Stimulated activated CD8-positive, alpha-beta memory T cell treated with anti-CD3 and anti-CD28 coated beads, Interleukin-15, amount 100 ng/mL, for 24 hours (primary cell): ENCODE measurements around the gene P2RX7.
"Not testable (repeated sequence)": the region's sequence is repeated elsewhere in the genome, so short reads cannot be mapped to it uniquely, and the experiment has no call there.

Source experiments
- DNase-seq: peaks from one replicate; pipeline ENCODE4 v3.0.0-alpha.2; 2020; ENCODE audit warnings: low read depth

Gene P2RX7

GRCh38 chr12:121229826-121230537 is 97.3 kb downstream of the P2RX7 start:
- not testable (repeated sequence) for DNase-seq

- DNase-seq, result no peak
These were observed 97.8 kb downstream of the P2RX7 start for GRCh38 chr12:121230538-121230907.

DNA sequence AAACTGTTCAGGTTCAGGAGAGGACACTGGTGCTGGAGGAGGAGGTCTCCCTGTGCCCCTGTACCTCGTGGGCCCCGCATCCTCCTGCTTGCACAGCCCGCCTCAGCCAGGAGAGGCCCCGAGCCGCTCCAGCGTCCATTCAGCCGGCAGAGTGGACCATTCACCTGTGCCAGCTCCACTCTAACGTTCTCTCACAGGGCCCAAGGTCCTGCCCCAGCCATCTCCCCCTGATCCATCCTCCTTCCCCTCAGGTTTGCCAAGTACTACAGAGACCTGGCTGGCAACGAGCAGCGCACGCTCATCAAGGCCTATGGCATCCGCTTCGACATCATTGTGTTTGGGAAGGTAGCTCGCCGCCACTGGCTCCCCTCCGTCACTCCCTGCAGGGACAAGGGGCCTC is 99.5 kb downstream of the P2RX7 start:
- DNase-seq, result no peak

DNA sequence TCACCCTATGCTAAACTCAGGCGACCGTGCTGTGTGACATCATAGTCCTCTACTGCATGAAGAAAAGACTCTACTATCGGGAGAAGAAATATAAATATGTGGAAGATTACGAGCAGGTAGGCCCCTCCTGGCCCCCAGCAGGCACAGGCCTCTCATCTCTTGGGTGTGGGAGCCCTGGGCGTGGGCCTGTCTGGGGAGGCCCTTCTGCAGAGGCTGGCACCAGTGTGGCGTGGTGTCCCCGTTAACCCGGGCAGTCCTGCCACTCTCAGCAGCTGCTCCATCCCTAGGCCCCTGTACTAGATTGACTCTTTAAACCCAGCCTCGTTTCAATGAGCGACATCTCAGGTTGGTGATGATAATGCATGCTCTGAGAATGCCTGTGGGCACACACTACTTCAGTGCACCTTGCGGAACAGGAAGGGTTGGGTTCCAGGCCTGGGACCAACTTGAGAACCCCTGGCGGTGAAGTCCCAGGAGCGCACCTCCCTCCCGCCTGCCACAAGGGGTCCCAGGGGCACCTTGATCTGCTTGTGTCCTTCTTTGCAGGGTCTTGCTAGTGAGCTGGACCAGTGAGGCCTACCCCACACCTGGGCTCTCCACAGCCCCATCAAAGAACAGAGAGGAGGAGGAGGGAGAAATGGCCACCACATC is 100.4 kb downstream of the P2RX7 start:
- DNase-seq, result no peak

DNA sequence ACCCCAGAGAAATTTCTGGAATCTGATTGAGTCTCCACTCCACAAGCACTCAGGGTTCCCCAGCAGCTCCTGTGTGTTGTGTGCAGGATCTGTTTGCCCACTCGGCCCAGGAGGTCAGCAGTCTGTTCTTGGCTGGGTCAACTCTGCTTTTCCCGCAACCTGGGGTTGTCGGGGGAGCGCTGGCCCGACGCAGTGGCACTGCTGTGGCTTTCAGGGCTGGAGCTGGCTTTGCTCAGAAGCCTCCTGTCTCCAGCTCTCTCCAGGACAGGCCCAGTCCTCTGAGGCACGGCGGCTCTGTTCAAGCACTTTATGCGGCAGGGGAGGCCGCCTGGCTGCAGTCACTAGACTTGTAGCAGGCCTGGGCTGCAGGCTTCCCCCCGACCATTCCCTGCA is 100.9 kb downstream of the P2RX7 start:
- DNase-seq, result no peak

- DNase-seq, result no peak
These were observed 104.1 kb downstream of the P2RX7 start for GRCh38 chr12:121236776-121237175.

DNA sequence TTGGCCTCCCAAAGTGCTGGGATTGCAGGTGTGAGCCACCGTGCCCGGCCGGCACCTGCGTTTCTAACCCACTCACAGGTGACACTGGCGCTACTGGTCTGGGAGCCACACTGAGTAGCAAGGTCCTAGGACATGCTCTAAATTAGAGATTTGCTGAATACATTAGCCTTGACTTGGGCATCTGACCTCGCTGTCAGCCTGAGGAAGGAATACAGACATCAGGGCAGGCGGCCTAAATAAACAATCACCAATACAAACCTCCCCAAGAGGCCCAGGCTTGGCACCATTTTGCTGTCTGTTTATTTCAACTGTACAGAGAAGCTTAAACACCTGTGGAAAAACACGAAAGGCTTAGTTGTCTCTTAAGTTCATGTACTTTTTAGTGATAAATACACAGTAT is 104.7 kb downstream of the P2RX7 start:
- no peak for DNase-seq
